ENCODE data around the gene APEH.
"Not testable (repeated sequence)": the region's sequence is repeated elsewhere in the genome, so short reads cannot be mapped to it uniquely, and the experiment has no call there.

APEH gene

GRCh38 chr3:49689046-49689907, 15.1 kb downstream of the APEH start, which contains the start of the genes MST1 and RNF123:
Gene MST1 (minus strand): TSS chr3:49689474. CDS start chr3:49688691, 783 bp downstream.
Gene RNF123 (plus strand): TSS chr3:49689557. CDS start chr3:49691166, 1,609 bp downstream.
- H3K27ac ChIP-seq, result peak within 1 kb of the TSS; percentile 67
- H3K4me3 ChIP-seq (ENCODE audit: low read depth in 1 of 2, low read length in 1 of 2), result peak within 1 kb of the TSS; percentile 95 to 99
- peaks cover 24 to 28% of the 10 kb centered on the region in 2 experiments for H3K4me1 ChIP-seq (ENCODE audit: control insufficient read depth in 1 of 2, insufficient read depth in 1 of 2, low read depth in 1 of 2, low read length in 1 of 2)
- H3K9me3 ChIP-seq, result no peaks in the 10 kb centered on the region
- TF ChIP-seq CTCF (IDR thresholded peaks at IDR 0.05), result peak; percentile 52
- peaks cover 38% of the 10 kb centered on the region for H3K27me3 ChIP-seq
- peaks cover 14% of the 10 kb centered on the region for H3K36me3 ChIP-seq

DNA sequence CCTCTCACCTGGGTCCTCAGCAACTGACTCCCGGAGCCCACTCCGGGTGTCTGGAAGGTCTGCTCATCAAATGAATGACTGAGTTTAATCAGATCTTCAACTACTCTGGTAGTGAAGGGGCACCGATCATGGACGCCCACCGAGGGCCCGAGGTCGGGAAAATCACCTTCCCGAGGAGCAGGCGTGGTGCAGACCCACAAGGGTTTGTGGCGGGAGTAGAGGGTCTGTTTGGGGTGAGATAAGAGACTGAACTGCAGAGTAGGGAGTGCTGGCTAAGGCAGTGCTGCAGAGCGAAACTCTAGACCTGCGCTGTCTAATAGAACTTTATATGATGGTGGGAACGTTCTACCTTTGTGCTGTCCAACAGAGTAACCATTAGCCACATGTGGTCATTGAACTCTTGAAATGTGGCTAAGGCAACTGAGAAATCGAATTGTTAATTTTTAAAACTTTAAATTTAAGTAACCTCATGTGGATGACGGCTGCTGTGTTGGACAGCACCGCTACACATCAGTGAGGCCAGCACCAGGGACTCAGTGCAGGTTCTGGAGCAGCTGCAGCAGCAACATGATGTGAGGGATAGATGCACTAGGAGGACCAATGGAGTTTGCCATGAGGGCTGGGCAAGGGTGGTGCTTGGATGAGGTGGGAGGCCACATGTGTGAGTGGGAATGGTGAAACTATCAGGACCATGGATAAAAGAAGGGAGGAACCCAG, 15.9 kb downstream of the APEH start:
- peak overlapping the region; percentile 95 to 99 for H3K4me3 ChIP-seq (ENCODE audit: low read depth in 1 of 2, low read length in 1 of 2)
- H3K4me1 ChIP-seq (ENCODE audit: control insufficient read depth in 1 of 2, insufficient read depth in 1 of 2, low read depth in 1 of 2, low read length in 1 of 2), result peaks cover 24 to 28% of the 10 kb centered on the region in 2 experiments
- H3K36me3 ChIP-seq, H3K9me3 ChIP-seq: not testable (repeated sequence)
- peaks cover 33% of the 10 kb centered on the region for H3K27me3 ChIP-seq
- H3K27ac ChIP-seq, result peak overlapping the region; percentile 67

- H3K9me3 ChIP-seq; H3K36me3 ChIP-seq; H3K27ac ChIP-seq; H3K4me3 ChIP-seq (ENCODE audit: low read depth in 1 of 2, low read length in 1 of 2): not testable (repeated sequence)
- Histone ChIP-seq H3K4me1 (ENCODE audit: control insufficient read depth in 1 of 2, insufficient read depth in 1 of 2, low read depth in 1 of 2, low read length in 1 of 2) (peaks cover 24 to 28% of the 10 kb centered on the region in 2 experiments), H3K27me3 (peaks cover 25% of the 10 kb centered on the region)
Measured at GRCh38 chr3:49690856-49691255, 16.7 kb downstream of the APEH start.

GRCh38 chr3:49691481-49691880, 17.3 kb downstream of the APEH start:
- H3K9me3 ChIP-seq, result not testable (repeated sequence)

GRCh38 chr3:49694409-49695070, 20.4 kb downstream of the APEH start:
- not testable (repeated sequence) for H3K4me3 ChIP-seq (ENCODE audit: low read depth in 1 of 2, low read length in 1 of 2); H3K9me3 ChIP-seq; H3K27ac ChIP-seq; H3K27me3 ChIP-seq
- peaks cover 12 to 18% of the 10 kb centered on the region in 2 experiments for H3K4me1 ChIP-seq (ENCODE audit: control insufficient read depth in 1 of 2, insufficient read depth in 1 of 2, low read depth in 1 of 2, low read length in 1 of 2)
- peaks cover 37% of the 10 kb centered on the region for H3K36me3 ChIP-seq

More at GRCh38 chr3:49691481-49691880, 17.3 kb downstream of the APEH start:
- Histone ChIP-seq H3K27me3 (peaks cover 19% of the 10 kb centered on the region), H3K4me1 (ENCODE audit: control insufficient read depth in 1 of 2, insufficient read depth in 1 of 2, low read depth in 1 of 2, low read length in 1 of 2) (peaks cover 24% of the 10 kb centered on the region in 2 experiments)
- H3K36me3 ChIP-seq; H3K27ac ChIP-seq; H3K4me3 ChIP-seq (ENCODE audit: low read depth in 1 of 2, low read length in 1 of 2): not testable (repeated sequence)

DNA sequence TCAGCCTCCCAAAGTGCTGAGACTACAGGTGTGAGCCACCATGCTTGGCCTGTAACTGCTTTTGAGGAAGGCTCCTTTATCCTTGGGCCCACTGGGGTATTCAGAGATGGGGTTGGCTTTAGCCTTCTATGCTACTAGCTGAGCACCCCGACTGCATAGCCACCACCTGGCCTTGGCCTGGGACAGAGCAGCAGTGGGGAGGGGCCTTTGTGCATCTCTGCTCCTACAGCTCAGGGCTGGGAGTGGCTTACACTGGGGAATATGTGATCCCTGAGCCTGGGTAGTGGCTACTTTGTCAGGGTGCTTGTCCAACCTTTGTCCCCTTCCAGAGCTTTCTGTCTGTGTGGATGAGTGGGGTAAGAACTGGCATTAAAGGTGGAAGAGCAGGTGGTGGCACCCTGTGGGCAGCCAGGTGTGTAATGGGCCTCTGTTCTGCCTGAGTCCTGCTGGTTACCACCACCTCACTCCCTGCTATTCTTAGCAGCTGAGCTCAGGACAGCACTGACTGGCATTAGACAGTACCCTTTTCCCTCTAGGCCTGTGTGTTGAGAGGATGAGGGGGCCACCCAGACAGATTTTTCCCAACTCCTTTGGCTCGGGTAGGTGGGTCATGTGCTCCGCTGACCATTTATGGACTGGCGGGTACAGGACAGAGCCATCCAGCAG, 21.3 kb downstream of the APEH start:
- not testable (repeated sequence) for H3K4me3 ChIP-seq (ENCODE audit: low read depth in 1 of 2, low read length in 1 of 2); H3K27me3 ChIP-seq; H3K4me1 ChIP-seq (ENCODE audit: control insufficient read depth in 1 of 2, insufficient read depth in 1 of 2, low read depth in 1 of 2, low read length in 1 of 2); H3K27ac ChIP-seq; H3K9me3 ChIP-seq
- H3K36me3 ChIP-seq, result peaks cover 46% of the 10 kb centered on the region

DNA sequence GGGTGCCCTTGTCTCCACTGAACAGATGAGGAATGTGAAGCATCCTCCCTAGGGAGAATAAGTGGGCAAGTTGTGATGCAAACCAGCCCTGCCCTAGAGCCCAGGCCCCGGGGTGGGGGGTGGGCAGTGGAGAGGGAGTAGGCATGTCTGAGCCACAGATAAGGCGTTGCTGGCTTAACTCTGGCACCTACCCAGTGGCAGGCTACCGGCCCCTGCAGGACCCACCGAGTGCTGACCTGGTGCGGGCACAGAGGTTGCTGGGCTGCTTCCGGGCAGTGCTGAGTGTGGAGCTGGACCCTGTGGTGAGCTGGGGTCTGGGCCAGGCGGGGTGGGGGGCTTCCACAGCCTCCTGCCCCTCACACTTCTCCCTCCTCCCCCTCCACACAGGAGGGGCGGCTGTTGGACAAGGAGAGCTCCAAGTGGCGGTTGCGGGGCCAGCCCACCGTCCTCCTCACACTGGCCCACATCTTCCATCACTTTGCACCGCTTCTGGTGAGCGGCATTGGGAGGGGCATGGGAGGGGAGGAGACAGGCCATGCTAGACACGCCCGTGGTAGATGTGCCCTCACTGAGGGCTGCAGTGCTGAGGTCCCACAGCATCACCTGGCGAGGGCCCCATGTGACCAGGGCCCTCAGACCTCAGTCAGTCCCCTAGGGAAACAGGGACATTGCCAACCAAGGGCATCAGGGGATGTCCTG, 25.3 kb downstream of the APEH start:
- Histone ChIP-seq H3K9me3 (no peaks in the 10 kb centered on the region), H3K36me3 (peaks cover 79% of the 10 kb centered on the region), H3K4me3 (ENCODE audit: low read depth in 1 of 2, low read length in 1 of 2) (no peak overlapping the region), H3K27ac (no peak overlapping the region), H3K27me3 (no peaks in the 10 kb centered on the region), H3K4me1 (ENCODE audit: control insufficient read depth in 1 of 2, insufficient read depth in 1 of 2, low read depth in 1 of 2, low read length in 1 of 2) (no peaks in the 10 kb centered on the region)
- no peak for TF ChIP-seq CTCF (IDR thresholded peaks at IDR 0.05)
